GM12878 (cell line): ENCODE data around the gene CREB5. TPM values are rescaled to one million over a fixed set of nuclear protein-coding genes. Genes with fewer than 3 reads are reported as not detected.

Experiments
- BRCA1 ChIP-seq: IDR thresholded peaks from 2 replicates; pipeline ENCODE4 v1.6.1; 2011; ENCODE audit warnings: low read depth, low read length, improper control_type of control experiment
- CBX5 ChIP-seq: sonication (generic); IDR thresholded peaks from 2 replicates; pipeline ENCODE4 v1.6.1; 2016; ENCODE audit warnings: low read depth, moderate library complexity, mild to moderate bottlenecking, inconsistent platforms
- CHD2 ChIP-seq: IDR thresholded peaks from 2 replicates; pipeline ENCODE4 v1.6.1; 2011; ENCODE audit warnings: low read depth, low read length, improper control_type of control experiment, borderline replicate concordance
- EED ChIP-seq: sonication (generic); IDR thresholded peaks from 2 replicates; pipeline ENCODE4 v1.6.1; 2016; ENCODE audit warnings: antibody characterized with exemption, low read depth
- FOXK2 ChIP-seq: fragments of 450-650 bp; IDR thresholded peaks from 2 replicates; pipeline ENCODE4 v1.6.1; 2017; ENCODE audit warnings: mild to moderate bottlenecking, moderate library complexity
- HSF1 ChIP-seq: fragments of 150-350 bp; IDR thresholded peaks from 2 replicates; pipeline ENCODE4 v1.6.1; 2014; ENCODE audit warnings: mild to moderate bottlenecking, low read depth, low read length
- IRF4 ChIP-seq: IDR thresholded peaks from 2 replicates; pipeline ENCODE4 v1.6.1; 2011; ENCODE audit warnings: low read depth, low read length
- MAX ChIP-seq: IDR thresholded peaks from 2 replicates; pipeline ENCODE4 v1.6.1; 2012; ENCODE audit warnings: low read depth, low read length, improper control_type of control experiment
- NR2C2 ChIP-seq: IDR thresholded peaks from 2 replicates; pipeline ENCODE4 v1.6.1; 2011; ENCODE audit warnings: borderline replicate concordance, low read depth; ENCODE audit not compliant: control insufficient read depth, insufficient read length
- PBX3 ChIP-seq: IDR thresholded peaks from 2 replicates; pipeline ENCODE4 v1.6.1; 2011; ENCODE audit warnings: mild to moderate bottlenecking, low read depth, low read length, moderate library complexity; ENCODE audit not compliant: insufficient replicate concordance
- SKIL ChIP-seq: fragments of 450-650 bp; IDR thresholded peaks from 2 replicates; pipeline ENCODE4 v1.6.1; 2017; ENCODE audit warnings: mild to moderate bottlenecking, low read depth, inconsistent platforms; ENCODE audit not compliant: poor library complexity, severe bottlenecking
- SMAD1 ChIP-seq: fragments of 450-650 bp; IDR thresholded peaks from 2 replicates; pipeline ENCODE4 v1.6.1; 2018; ENCODE audit warnings: mild to moderate bottlenecking, low read depth; ENCODE audit not compliant: partially characterized antibody
- SREBF1 ChIP-seq: IDR thresholded peaks from 2 replicates; pipeline ENCODE4 v1.6.1; 2012; ENCODE audit warnings: mild to moderate bottlenecking, low read length
- SREBF2 ChIP-seq: IDR thresholded peaks from 2 replicates; pipeline ENCODE4 v1.6.1; 2012; ENCODE audit warnings: mild to moderate bottlenecking, low read length
- TCF7 ChIP-seq: IDR thresholded peaks from 2 replicates; pipeline ENCODE4 v1.6.1; 2014; ENCODE audit warnings: antibody characterized with exemption, borderline replicate concordance
- USF2 ChIP-seq: IDR thresholded peaks from 2 replicates; pipeline ENCODE4 v1.6.1; 2011; ENCODE audit warnings: low read depth, low read length, improper control_type of control experiment, borderline replicate concordance
- ZNF622 ChIP-seq: fragments of 450-650 bp; IDR thresholded peaks from 2 replicates; pipeline ENCODE4 v1.6.1; 2017; ENCODE audit warnings: mild to moderate bottlenecking, inconsistent platforms
- ZSCAN29 ChIP-seq: fragments of 450-650 bp; IDR thresholded peaks from 2 replicates; pipeline ENCODE4 v1.6.1; 2017; ENCODE audit warnings: mild to moderate bottlenecking, moderate library complexity
- polyA plus RNA-seq, 11 experiments: library from polyadenylated mRNA; depleted of rRNA in 4 of 11; unstranded in 6 of 11; stranded (reverse) in 5 of 11; fragments of >200 nt; fragmentation: Nextera tagmentation in 4 of 11; fragmentation: Illumina TruSeq in 1 of 11; extraction: Ambion mirVana in 4 of 11; extraction: Trizol in 1 of 11; gene quantifications; 1 replicate in 1 of 11; 2 replicates in 10 of 11; pipeline versions ENCODE4 v1.2.1 to v1.2.3, GENCODE V29; 2011 to 2016; ENCODE audit warnings: inconsistent platforms in 2 of 11, missing spikeins in 2 of 11, low read depth in 1 of 11
- total RNA-seq, 4 experiments: library from RNA; depleted of rRNA in 3 of 4; stranded (reverse); fragments of >200 nt in 3 of 4; fragmentation: Illumina TruSeq in 1 of 4; extraction: Trizol in 1 of 4; gene quantifications; 2 replicates each; pipeline versions ENCODE4 v1.2.1 to v1.2.3, GENCODE V29; 2013 to 2021
- TF ChIP-seq, protein P1 (sequence below): fragments of 450-650 bp; formaldehyde crosslinking; IDR thresholded peaks from 2 replicates; pipeline ENCODE4 v1.5.0; 2022; ENCODE audit warnings: mild to moderate bottlenecking, missing genetic modification characterization
- TF ChIP-seq, protein P2 (sequence below): fragments of 450-650 bp; IDR thresholded peaks from 2 replicates; pipeline ENCODE4 v1.6.1; 2016; ENCODE audit warnings: mild to moderate bottlenecking

CREB5 gene
- total and polyA plus RNA-seq, 10 of the 15 experiments (the other 5 are each of a cell fraction or from before 2014, with no cell fraction given): 12.9 to 74.1 (median 53.0) TPM

DNA sequence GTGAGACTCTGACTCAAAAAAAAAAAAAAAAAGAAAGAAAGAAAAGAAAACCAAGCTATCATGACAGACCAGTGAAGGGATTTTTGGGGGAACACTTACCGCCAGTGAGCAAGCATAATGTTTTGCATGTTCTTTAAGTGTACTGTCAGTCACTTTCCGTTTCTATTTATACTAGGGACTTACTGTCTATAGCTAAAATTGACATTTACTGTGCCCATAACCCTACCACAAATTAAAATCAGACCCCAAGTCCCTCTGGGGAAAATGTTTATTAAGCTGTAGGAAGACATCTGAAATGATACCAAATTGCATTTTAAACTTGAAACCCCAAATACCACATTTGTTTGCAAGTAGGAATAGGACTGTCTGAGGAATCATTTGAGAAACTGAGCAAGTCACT lies 293.0 kb downstream of the CREB5 start (continued):
- TF ChIP-seq ZSCAN29: no peak
- no peak for TF ChIP-seq SREBF2
- no peak for TF ChIP-seq EED
- no peak for TF ChIP-seq MAX
- no peak for TF ChIP-seq ZNF622
- no peak for TF ChIP-seq SMAD1
- no peak for TF ChIP-seq CHD2
- peak; percentile 81 for TF ChIP-seq SKIL
- TF ChIP-seq TCF7: no peak
- no peak for TF ChIP-seq USF2
- peak; percentile 22 for TF ChIP-seq PBX3
- TF ChIP-seq FOXK2: no peak
- TF ChIP-seq IRF4: no peak
- TF ChIP-seq CBX5: no peak
- no peak for TF ChIP-seq SREBF1
- TF ChIP-seq, protein P1, sequence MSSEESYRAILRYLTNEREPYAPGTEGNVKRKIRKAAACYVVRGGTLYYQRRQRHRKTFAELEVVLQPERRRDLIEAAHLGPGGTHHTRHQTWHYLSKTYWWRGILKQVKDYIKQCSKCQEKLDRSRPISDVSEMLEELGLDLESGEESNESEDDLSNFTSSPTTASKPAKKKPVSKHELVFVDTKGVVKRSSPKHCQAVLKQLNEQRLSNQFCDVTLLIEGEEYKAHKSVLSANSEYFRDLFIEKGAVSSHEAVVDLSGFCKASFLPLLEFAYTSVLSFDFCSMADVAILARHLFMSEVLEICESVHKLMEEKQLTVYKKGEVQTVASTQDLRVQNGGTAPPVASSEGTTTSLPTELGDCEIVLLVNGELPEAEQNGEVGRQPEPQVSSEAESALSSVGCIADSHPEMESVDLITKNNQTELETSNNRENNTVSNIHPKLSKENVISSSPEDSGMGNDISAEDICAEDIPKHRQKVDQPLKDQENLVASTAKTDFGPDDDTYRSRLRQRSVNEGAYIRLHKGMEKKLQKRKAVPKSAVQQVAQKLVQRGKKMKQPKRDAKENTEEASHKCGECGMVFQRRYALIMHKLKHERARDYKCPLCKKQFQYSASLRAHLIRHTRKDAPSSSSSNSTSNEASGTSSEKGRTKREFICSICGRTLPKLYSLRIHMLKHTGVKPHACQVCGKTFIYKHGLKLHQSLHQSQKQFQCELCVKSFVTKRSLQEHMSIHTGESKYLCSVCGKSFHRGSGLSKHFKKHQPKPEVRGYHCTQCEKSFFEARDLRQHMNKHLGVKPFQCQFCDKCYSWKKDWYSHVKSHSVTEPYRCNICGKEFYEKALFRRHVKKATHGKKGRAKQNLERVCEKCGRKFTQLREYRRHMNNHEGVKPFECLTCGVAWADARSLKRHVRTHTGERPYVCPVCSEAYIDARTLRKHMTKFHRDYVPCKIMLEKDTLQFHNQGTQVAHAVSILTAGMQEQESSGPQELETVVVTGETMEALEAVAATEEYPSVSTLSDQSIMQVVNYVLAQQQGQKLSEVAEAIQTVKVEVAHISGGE (CRISPR knock-in tag): no peak
- no peak for TF ChIP-seq NR2C2
- TF ChIP-seq, protein P2, sequence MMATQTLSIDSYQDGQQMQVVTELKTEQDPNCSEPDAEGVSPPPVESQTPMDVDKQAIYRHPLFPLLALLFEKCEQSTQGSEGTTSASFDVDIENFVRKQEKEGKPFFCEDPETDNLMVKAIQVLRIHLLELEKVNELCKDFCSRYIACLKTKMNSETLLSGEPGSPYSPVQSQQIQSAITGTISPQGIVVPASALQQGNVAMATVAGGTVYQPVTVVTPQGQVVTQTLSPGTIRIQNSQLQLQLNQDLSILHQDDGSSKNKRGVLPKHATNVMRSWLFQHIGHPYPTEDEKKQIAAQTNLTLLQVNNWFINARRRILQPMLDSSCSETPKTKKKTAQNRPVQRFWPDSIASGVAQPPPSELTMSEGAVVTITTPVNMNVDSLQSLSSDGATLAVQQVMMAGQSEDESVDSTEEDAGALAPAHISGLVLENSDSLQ: peak; percentile 92
- TF ChIP-seq BRCA1: no peak
- no peak for TF ChIP-seq HSF1
